ENCODE results near the gene ZBTB38. TPM values are rescaled to one million over a fixed set of nuclear protein-coding genes. Genes with fewer than 3 reads are reported as not detected.

The ZBTB38 gene
- total RNA-seq, 6 experiments from 2014 or later: 146 to 172 (median 158) TPM

DNA sequence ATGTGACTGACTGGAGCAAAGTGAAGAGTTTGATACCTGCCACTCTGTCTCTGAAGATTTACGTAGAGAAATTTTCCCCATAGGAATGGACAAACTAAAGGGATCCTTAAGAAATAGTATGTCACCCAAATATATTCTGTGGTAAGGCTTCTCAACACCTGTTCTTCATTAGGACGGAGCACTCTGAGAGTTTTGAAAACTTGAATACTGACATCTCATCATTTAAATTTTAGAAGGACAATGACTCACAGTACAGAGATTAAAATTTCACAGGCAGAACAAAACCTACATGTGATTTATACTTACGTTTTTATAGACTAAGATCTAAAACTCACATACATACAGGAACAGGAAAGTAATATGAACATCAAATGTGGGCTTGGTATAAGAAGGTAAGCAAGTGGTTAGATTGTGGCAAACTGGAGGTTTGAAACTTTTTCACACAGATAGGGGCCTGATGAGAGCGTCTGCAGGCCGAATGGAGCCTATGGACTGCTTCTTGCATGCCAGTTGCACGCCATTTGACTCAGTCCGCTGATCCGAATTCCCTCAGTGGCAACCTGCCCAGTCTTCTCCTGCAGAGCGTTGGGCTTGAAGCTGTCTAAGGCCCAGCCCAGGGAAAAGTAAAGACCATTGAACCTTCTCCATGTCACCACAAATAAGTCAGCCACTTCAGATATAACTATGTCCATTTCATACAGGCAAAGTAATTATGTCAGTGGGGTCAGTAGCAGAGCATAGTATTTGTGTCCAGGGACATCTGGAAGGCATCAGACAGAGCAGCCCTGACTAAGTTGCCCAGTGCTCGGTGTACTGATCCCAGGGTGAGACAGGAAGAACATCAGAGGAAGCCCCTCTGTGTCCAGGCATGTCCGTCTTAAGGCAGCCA lies 45.7 kb downstream of the ZBTB38 start:
- Mint-ChIP-seq H3K36me3 (ENCODE audit: low read depth) (peaks cover 74% of the 10 kb centered on the region), H3K4me1 (ENCODE audit: low read depth) (peaks cover 95% of the 10 kb centered on the region), H3K27me3 (ENCODE audit: insufficient read depth) (no peaks in the 10 kb centered on the region), H3K27ac (peak overlapping the region; percentile 97), H3K9me3 (no peaks in the 10 kb centered on the region), H3K4me3 (peak overlapping the region; percentile 81)
- no peak for DNase-seq
- TF ChIP-seq CTCF (IDR thresholded peaks at IDR 0.05): no peak

- Mint-ChIP-seq H3K4me3 (peak overlapping the region; percentile 3; the same call in 1 of the 2 replicates), H3K27me3 (ENCODE audit: insufficient read depth) (no peaks in the 10 kb centered on the region), H3K36me3 (ENCODE audit: low read depth) (peaks cover 76% of the 10 kb centered on the region), H3K4me1 (ENCODE audit: low read depth) (peaks cover 95% of the 10 kb centered on the region), H3K9me3 (no peaks in the 10 kb centered on the region), H3K27ac (peak overlapping the region; percentile 97)
- no peak for TF ChIP-seq CTCF (IDR thresholded peaks at IDR 0.05)
- DNase-seq: no peak
Measured at GRCh38 chr3:141414800-141415462, 46.6 kb downstream of the ZBTB38 start.

GRCh38 chr3:141415953-141416352 lies 47.6 kb downstream of the ZBTB38 start:
- Mint-ChIP-seq H3K4me1 (ENCODE audit: low read depth) (peaks cover 95% of the 10 kb centered on the region), H3K36me3 (ENCODE audit: low read depth) (peaks cover 77% of the 10 kb centered on the region), H3K9me3 (no peaks in the 10 kb centered on the region), H3K27me3 (ENCODE audit: insufficient read depth) (no peaks in the 10 kb centered on the region), H3K4me3 (no peak overlapping the region), H3K27ac (peak overlapping the region; percentile 97)
- DNase-seq: no peak
- TF ChIP-seq CTCF (IDR thresholded peaks at IDR 0.05): no peak

Other genes with a start within 250 kb of the ZBTB38 start
- 1 to 10 TPM; 4.5 to 5.4 (median 4.6) TPM for gene PXYLP1, start 136.7 kb upstream of the ZBTB38 start, total RNA-seq (2021; fragmentation: NEBNext Ultra II Directional; extraction: Animal tissue kit (Norgen Biotek cat#: 25700))
- 10 to 100 TPM; 12.6 to 17.7 (median 14.5) TPM for gene RASA2, start 118.5 kb downstream of the ZBTB38 start, total RNA-seq (2021; fragmentation: NEBNext Ultra II Directional; extraction: Animal tissue kit (Norgen Biotek cat#: 25700))

Data from HFFc6 (cell line).